Mucosa of gallbladder (tissue), 1 donor: Measurements from ENCODE around the gene SLC17A9. TPM values are rescaled to one million over a fixed set of nuclear protein-coding genes. Genes with fewer than 3 reads are reported as not detected.
A peak's percentile ranks its signal among the peaks of the same experiment; 100 is the strongest.

Experiments used
- DNase-seq: peaks from one replicate; pipeline ENCODE4 v3.0.0-alpha.2; 2020; ENCODE audit warnings: low spot score
- total RNA-seq: library from RNA; stranded (reverse); gene quantifications from one replicate; pipeline ENCODE4 v1.2.1, GENCODE V29; 2021
- donor health status: DM: no; HTN: no; CAD: no.

The SLC17A9 gene
- total RNA-seq, 1 donor from 2014 or later, result 19.8 TPM

DNA sequence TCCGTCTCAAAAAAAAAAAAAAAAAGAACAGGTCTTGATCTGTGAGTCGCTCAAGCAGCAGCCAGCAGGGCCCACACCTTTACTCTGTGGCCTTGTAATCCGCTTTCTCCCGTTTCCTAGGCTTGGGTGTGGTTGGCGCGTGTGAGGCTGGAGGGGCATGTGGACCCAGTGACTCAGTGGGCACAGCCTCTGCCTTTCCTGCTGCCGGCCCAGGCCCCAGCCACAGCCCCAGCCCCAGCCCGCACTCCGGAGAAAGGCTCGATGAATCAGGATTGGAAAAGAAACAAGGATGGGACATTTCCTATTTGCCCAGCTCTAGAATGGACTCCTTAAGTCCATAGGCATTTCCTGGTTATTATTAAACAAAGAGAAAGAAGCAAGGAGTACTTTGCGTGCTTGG is 50.0 kb downstream of the SLC17A9 start:
- DNase-seq, result no peak

DNA sequence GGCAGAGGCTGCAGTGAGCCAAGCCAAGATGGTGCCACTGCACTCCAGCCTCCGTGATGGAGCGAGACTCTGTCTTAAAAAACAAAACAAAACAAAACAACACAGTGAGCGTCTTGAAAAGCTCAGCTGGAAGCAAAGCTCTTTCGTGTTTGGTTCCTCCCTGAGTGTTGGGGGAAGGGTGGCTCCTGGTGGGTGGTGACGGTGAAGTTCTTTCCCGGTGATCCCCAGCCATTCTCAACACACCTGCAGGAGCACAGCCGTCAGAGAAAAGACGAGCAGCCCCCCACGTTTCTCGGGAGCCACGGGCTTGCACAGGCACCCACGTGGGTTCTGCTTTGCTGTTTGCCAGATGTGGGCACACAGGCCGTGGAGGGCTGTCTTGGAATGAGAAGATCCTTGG is 51.0 kb downstream of the SLC17A9 start:
- DNase-seq, result no peak

GRCh38 chr20:63004607-63005364 is 52.3 kb downstream of the SLC17A9 start:
- DNase-seq, result no peak

- DNase-seq, result no peak
Measured at GRCh38 chr20:63005365-63005861, 52.9 kb downstream of the SLC17A9 start.

GRCh38 chr20:63005862-63006539 is 53.5 kb downstream of the SLC17A9 start:
- DNase-seq, result no peak

DNA sequence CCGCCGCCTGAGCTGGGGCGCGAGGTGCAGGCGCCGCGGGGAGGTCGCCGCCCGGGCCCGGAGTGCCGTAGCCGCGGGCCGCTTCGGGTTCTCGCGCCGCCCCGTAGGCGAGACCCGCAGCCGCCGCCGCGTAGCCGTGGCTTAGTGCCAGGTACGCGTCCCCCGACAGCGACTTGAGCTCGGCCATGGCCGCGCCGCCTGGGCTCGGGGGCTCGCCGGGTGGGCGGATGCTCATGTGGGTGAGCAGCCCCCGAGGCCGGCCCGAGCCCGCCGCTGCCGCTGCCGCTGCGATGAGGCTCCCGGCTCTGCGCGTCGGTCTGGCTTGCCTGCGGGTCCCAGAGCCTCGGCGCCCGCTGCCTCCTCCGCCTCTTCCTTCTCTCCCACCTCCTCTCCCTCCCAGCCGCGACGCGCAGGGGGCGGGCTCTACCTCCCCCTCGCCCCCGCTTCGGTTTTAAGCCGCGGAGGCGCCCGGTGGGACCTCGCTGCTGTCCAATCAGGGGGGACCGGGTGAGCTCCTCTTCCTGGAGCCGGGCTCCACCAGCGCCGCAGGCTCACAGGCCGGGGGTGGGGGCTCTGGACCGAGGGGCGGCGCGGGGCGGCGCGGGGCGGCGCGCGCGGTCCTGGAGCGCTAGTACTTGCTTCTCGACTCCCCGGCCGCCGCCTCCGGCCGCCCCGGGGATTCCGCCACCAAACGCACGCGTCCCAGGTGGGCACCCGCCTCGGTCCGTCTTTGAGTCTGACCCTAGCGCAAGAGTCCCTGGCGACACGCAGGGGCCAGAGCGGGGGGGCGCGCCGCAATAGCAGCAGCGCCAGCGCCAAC is 54.2 kb downstream of the SLC17A9 start, which contains the start of gene BHLHE23:
Gene BHLHE23, minus strand, starts transcription at position 425 of the 820 bp plus-strand sequence. Its CDS starts 190 bp downstream, at position 235.
- no peak for DNase-seq

DNA sequence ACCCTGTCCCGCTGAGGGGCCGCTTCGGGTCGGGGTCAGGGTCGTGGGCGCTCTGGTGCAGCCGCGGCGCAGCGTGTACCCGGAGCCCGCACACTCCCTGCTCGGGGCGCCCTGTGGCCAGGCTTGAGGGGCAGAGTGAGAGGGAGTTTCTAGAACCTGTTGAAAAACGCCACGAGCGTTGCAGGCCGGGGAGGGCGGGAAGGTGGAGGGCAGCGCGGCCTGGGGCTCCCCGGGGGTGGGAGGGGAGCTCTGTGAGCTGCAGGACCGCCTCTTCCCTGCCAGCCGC is 54.8 kb downstream of the SLC17A9 start:
- DNase-seq, result no peak

DNA sequence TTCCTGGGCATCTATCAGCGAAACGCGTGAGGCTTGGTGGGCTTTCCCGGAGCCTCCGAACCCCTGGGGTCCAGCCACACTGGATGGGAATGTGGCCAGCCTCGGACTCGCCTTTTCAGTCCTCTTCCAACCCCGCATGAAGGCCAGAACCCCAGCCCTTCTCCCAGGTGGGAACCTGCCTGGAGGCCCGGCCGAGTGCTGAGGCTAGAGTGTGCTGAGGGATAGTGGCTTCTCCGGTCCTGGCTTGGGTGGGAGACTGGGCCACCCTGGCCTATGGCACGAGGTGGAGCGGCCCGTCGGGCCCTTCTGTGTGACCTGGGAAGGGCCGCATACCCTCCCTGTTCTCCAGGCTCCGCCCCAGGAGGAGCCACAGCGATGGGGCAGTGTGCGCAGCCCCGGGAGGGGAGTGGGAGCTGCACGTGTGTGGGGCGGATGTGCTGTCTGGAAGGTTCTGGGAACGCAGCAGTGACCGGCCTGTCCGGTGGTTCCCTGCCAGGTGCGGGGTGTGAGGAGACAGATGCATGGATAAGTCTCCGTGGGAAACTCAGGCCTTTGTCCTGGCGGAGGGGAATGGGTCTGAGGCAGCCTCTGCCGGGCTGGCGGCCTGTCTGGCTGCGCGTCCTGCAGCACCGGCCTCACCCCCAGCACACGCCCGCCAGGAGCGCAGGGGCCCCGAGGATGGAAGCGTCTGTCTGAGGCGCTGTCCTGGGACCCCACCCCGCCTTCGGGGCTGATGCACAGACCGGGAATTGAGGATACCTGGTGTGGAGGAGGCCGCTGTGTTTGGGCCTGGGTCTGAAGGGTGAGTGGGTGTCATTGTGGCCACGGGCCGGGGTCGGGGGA is 55.4 kb downstream of the SLC17A9 start:
- no peak for DNase-seq

GRCh38 chr20:63008541-63009044 is 56.1 kb downstream of the SLC17A9 start:
- no peak for DNase-seq

- peak; percentile 75 for DNase-seq
Measured at GRCh38 chr20:63009045-63009961, 56.8 kb downstream of the SLC17A9 start.

- DNase-seq, result no peak
Measured at GRCh38 chr20:63009988-63010769, 57.7 kb downstream of the SLC17A9 start.

- no peak for DNase-seq
Measured at GRCh38 chr20:63011798-63012197, 59.3 kb downstream of the SLC17A9 start.

- DNase-seq, result no peak
Measured at GRCh38 chr20:63013207-63013606, 60.7 kb downstream of the SLC17A9 start.

- no peak for DNase-seq
Measured at GRCh38 chr20:63014287-63014686, 61.8 kb downstream of the SLC17A9 start.

DNA sequence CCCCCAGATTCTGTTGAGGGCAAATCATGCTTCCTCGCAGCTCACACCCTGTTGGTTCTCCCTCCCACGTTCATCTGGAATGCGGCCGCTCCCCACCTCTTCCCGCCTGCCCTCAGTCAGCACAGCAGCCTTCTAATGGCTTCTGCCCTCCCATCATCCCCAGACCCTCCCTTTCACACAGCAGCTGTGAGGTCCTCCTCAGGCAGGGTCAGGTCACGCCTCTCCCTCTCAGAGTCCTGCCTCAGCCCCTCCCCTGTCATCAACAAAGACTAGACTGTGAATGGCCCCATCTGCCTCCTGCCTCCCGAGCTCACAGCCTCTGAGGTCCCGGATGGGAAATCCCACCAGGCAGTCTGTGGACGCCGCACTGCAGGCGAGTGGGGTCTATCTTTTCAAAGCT is 62.2 kb downstream of the SLC17A9 start:
- no peak for DNase-seq

DNA sequence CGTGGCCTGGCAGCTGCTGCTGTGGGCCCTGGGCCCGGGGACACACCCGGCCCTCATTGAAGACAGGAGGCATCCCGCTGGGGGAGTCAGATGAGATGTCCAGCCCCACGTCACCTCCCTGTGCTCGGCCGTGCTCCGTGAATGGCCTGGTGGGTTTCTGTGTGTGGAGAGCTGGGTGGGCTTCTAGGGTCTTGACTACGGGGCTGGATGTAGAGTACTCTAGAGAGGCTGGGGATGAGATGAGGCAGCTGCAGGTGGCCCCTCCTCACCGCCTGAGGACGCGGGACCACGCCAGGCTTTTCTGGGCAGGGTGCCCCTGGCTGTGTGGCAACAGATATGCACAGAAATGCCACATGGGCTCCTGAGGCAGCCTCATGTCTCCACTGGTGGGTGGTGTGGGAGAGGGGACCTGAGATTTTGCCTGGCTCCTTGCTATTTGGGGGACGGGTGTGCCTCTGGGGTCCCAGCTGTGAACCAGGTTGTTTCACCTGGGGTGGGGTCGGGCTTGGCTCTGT is 62.7 kb downstream of the SLC17A9 start:
- no peak for DNase-seq

GRCh38 chr20:63015662-63016361 is 63.3 kb downstream of the SLC17A9 start:
- DNase-seq, result no peak

DNA sequence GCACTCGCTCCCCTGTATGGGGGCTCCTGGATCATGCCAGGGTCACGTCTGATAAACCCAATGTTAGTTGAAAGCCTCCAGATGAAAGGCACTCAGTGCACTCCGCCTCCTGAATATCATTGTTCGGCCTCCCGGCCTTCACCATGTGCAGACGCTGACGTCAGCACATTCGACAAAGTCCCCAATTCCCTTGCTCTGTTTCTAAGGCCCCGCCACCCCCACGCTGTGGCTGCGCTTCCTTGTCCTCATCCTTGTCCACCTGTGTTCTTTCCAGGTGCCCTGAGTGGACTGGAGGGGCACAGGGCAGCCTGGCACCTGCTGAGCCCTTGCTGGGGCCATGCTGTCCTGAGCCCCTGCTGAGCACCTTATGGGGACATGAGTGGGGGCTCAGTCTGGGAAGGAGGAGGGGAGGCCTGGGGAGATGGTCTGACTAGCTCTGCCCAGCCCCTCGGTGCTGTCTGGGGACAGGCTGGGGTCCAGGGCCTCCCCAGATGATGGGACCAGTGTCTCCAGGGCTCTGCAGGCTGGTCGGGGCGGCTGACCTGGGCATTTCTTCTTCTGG is 64.1 kb downstream of the SLC17A9 start:
- no peak for DNase-seq
